ENCODE data around the gene TTPAL.

DNA sequence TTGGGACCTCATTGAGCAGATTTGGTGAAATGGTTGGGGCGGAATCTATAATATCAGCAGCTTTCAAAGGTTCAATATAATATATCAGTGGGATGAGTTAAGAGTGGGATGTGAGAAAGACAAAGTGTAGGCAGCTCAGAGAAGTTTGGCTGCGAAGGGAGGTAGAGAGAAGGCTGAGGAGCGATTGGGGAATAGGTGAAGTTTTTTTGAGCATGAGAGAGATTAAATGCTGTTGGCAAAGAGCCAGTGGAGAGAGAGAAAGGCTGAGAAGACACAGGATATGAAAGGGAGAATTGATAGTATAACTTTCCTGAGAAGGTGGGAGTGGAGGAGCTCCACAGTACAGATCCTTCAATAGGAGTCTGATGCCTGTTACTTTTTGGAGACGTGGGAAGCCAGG lies 58.3 kb downstream of the TTPAL start:
- TF ChIP-seq, protein P1, sequence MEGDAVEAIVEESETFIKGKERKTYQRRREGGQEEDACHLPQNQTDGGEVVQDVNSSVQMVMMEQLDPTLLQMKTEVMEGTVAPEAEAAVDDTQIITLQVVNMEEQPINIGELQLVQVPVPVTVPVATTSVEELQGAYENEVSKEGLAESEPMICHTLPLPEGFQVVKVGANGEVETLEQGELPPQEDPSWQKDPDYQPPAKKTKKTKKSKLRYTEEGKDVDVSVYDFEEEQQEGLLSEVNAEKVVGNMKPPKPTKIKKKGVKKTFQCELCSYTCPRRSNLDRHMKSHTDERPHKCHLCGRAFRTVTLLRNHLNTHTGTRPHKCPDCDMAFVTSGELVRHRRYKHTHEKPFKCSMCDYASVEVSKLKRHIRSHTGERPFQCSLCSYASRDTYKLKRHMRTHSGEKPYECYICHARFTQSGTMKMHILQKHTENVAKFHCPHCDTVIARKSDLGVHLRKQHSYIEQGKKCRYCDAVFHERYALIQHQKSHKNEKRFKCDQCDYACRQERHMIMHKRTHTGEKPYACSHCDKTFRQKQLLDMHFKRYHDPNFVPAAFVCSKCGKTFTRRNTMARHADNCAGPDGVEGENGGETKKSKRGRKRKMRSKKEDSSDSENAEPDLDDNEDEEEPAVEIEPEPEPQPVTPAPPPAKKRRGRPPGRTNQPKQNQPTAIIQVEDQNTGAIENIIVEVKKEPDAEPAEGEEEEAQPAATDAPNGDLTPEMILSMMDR (conservative IDR thresholded peaks at IDR 0.05 in 1 of 2, IDR thresholded peaks at IDR 0.05 in 1 of 2; ENCODE audit: low read depth in 1 of 2, low read length in 2 of 2) = no peak
- no peak for TF ChIP-seq EZH2 (IDR thresholded peaks at IDR 0.05; ENCODE audit: low read length, missing control alignments)

All from fibroblast of lung (primary cell).